ENCODE results near the gene FOSL2.
A peak's percentile ranks its signal among the peaks of the same experiment; 100 is the strongest.
"Not testable (repeated sequence)": the region's sequence is repeated elsewhere in the genome, so short reads cannot be mapped to it uniquely, and the experiment has no call there.

FOSL2 gene

DNA sequence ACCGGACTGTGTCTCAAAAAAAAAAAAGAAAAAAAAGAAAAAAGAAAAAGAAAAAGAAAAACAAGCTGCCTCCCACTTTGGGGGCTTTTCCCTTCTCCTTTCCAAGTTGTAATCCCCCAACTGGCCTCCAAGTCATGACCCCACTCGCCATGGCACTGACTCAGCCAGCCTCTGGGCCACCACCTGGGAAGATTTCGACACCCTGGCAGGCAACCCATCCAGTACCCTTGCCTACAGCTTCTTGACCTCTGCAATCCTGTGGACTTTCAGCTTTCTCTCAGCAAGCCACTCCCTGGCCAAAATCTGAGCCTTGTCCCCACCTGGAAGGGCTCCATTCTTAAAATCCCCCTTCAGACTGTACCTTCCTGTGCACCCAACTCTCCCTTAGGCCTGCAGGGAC lies 22.3 kb upstream of the FOSL2 start:
- FAIRE-seq, result no peak
- no peak for DNase-seq (ENCODE audit: insufficient read length, low spot score)

DNA sequence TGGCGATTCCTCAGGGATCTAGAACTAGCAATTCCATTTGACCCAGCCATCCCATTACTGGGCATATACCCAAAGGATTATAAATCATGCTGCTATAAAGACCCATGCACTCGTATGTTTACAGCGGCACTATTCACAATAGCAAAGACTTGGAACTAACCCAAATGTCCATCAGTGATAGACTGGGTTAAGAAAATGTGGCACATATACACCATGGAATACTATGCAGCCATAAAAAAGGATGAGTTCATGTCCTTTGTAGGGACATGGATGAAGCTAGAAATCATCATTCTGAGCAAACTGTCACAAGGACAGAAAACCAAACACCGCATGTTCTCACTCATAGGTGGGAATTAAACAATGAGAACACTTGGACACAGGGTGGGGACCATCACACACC lies 20.9 kb upstream of the FOSL2 start:
- not testable (repeated sequence) for FAIRE-seq; DNase-seq (ENCODE audit: insufficient read length, low spot score)

DNA sequence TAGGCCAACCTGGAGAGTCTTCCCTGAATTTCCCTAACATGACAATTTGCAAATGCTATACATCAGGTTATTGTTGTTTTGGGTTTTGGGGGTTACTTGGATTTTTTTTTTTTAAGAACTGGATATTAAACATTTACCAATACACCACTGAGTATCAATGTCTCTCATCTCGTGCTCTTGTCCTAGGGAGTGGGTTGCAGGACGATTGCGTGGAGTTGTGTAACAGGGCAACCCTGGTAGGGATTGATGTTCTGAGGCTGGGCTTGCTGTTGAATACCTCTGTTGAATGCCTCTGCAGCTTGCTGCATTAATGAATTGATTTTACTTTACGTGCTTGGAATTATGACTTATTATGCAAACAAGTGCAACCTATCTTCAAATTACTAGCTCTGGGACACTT lies 18.8 kb upstream of the FOSL2 start:
- no peak for FAIRE-seq
- DNase-seq (ENCODE audit: insufficient read length, low spot score), result no peak

DNA sequence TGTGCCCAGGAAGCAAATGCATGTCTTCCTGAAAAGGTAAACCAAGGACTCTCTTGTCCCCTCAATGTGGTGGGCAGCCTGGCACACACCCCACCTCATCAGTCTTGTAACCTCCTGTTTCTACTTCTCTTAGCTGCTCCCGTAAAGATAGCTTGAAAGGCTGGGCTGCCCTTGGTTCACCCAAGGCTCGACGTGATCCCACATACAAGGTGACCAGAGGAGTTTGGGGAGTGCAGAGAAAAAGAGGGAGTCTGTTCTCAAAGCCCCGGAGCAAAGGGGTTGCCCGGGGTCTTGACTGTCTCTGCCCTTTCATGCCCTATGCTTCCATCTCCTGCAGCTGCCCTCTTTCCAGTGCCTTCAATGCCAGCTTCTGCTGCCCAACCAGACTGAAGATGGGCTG lies 18.3 kb upstream of the FOSL2 start:
- no peak for DNase-seq (ENCODE audit: insufficient read length, low spot score)
- FAIRE-seq, result no peak

DNA sequence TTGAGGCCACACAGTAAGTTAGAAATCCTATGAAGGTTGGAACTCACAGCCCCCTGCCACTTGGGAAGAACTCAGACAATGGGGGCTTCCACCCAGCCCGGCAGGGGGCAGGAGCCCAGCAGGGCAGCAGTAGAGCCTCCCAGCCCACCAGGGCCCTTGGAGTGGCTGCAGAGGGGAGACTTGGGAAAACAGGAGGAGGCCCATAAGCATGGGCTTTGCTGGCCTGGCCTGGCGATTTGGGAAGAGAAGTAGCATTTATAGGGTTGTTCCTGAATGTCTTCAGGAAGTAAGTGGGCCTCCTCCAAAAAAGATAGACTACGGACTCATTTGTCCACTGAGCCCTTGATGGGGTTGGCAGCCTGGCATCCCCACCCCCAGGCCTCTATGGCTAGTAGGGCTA lies 17.4 kb upstream of the FOSL2 start:
- DNase-seq (ENCODE audit: insufficient read length, low spot score), result no peak
- FAIRE-seq, result no peak

GRCh38 chr2:28375742-28376631 lies 16.7 kb upstream of the FOSL2 start:
- FAIRE-seq (no peak), DNase-seq (ENCODE audit: insufficient read length, low spot score) (no peak)

DNA sequence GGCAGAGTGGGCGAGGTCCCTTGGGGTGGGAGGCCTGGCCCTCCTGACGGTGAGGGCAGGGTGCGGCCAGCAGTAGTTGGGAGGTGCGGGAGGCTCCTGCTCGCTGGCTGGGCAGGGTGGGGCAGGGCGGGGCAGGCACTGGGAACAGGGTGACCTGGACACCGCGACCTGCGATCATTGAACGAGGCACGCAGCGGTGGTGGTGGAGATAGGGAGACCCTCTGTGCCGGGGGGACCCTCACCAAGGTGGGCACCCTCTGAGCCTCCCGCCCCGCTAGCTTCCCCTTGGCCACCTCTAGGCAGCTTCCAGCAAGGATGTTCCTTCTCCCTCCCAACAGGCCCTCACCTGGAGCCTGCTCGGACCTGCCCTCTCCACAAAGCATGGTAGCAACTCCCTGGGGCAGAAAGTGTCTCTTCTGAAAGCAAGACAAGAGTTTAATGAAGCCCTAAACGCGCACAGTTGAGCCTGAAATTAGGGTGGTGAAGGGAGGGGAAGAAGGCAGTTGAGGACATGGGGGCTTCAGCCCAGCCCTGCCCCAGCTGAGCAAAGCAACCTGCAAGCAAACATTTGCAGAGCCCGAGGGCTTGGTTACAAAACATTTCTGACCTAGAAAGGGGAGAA lies 15.4 kb upstream of the FOSL2 start:
- DNase-seq (ENCODE audit: insufficient read length, low spot score) (no peak), FAIRE-seq (no peak)

DNA sequence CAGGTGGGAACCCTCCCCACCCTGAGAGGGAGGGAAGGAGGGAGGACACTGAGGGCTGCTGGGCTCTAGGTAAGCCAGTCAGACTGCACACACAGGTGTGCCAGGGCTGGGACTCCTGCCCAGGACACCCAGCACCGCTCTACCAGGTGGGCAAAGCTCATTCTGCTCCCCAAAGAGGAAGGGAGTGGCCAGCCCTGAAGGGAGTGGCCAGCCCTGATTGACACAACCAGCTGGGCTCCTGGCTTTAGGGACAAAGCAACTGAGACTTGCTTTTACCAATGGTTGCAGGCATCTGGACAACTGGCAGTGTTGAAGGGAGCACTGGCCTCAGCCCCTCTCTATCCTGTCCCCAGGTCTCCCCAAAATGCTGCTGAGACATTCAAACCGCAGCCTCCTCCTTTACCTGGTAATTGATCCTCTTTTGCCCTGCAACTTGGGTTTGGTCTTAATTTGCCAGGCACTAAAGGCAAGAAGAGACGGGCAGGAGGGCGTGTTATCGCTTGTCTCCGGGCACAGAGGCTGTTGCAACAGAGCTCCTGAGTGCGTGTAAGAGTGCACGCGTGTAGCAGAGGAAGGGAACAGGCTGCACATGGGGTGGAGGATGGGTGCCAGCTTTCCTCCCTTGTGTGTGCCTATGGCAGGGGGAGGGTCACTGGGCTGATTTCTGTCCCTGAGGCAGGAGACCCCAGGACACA lies 14.5 kb upstream of the FOSL2 start:
- no peak for FAIRE-seq

DNA sequence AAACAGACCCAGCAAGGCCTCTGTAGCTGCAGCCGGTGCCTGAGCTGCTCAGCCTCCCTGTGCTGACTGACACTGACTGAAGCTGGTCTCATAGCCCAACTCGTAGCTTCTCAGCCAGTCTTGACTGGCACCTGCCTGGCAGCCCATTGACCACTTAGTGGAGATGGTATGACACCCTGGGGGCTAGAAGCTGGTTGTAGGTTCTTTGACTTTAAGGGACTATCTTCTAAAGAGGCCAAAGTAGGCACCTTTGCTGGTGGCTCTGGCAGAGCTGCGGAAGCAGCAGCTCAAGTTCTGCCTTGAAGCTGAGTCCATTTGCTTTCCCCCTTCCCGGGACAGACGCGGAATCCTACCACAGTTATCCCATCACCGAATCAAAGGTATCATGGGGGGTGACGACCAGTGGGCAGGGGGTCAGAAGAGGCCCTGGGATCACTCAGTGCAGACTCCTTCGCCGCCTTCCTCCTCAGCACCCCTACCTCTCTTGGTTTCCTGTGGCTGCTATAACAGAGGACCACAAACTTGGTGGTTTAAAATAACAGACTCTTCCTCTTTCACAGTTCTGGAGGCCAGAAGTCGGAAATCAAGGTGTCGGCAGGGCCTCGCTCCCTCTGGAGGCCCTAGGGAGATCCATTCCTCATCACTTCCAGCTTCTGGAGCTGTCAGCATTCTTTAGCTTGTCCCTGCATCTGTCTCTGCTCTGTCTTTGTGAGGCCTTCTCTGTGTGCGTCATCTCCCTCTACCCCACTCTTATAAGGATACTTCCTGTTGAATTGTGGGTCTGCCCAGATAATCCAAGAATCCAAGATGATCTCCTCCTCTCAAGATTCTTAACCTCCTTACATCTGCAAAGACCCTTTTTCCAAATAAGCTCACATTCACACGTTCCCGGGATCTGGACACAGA lies 13.7 kb upstream of the FOSL2 start:
- FAIRE-seq, result no peak

More for the DNA sequence above, 14.5 kb upstream of the FOSL2 start:
- DNase-seq (ENCODE audit: insufficient read length, low spot score), result no peak

GRCh38 chr2:28380219-28380618 lies 12.4 kb upstream of the FOSL2 start:
- FAIRE-seq (no peak), DNase-seq (ENCODE audit: insufficient read length, low spot score) (no peak)

More for the DNA sequence above, 13.7 kb upstream of the FOSL2 start:
- no peak for DNase-seq (ENCODE audit: insufficient read length, low spot score)

DNA sequence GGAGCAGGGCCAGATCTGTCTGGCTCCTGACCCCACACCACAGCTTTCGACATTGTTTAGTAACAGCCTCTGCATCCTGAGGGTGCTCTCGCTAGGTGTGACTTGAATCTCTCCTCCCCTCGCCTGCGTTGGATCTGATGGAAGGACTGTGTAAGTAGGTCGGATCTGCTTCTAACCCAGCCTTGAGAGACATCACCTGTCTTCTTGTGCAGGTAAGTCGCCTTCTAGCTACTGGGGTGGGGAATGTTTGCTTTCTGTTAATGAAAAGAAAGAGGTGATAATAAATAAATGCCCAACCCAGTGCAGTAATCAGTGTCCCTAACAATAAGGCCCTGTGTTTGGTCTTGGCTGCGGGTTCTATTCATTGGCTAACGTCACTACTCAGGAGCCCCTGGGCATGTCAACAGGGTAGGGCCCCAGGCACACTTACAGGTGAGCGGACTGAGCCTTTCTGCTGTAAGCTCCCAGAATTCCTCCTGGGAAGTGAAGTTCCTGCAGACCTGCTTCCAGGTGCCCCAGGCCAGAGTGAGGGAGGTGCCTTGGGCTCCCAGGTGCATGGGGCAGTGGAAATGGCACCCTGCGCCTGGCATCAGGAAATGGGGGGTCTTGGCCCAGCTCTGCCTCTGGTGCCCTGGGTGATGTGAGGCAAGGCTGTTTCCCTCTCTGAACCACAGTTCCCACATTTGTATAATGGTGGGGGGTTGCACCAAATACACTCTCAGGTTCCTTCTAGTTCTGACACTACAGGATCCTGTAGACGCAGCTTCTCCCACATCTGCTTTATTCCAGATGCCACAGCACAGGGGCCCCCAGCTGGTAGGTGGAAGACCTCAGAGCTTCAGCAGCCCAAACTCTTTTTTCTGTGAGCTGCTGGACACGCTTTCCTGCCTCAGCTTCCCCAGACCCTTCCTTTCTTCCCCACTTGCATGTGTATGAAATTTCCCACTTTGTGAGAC lies 11.2 kb upstream of the FOSL2 start:
- DNase-seq (ENCODE audit: insufficient read length, low spot score) (no peak), FAIRE-seq (no peak)

DNA sequence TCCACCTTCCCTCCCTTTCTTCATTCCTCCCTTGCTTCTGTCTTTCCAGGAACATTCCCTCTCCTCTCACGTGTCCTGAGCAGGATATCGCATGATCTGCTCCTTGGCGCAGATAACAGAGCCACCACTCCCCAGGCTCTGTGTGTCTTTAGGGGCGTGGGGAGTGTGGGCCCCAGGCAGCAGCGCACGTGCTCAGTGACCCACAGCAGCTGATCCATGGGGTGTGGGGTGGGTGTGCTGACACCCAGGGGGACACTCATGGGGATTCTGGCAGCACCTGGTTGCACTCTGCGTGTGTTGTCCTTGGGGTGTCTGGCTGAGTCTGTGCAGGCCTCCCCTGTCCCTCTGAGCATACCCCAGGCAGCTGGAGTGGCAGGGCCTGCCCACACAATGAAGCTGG lies 9.9 kb upstream of the FOSL2 start:
- FAIRE-seq, result no peak
- no peak for DNase-seq (ENCODE audit: insufficient read length, low spot score)

- DNase-seq (ENCODE audit: insufficient read length, low spot score) (no peak), FAIRE-seq (no peak)
Observed at GRCh38 chr2:28387082-28387960, 5.3 kb upstream of the FOSL2 start.

GRCh38 chr2:28389399-28390240 lies 3.0 kb upstream of the FOSL2 start:
- no peak for DNase-seq (ENCODE audit: insufficient read length, low spot score)
- no peak for FAIRE-seq

DNA sequence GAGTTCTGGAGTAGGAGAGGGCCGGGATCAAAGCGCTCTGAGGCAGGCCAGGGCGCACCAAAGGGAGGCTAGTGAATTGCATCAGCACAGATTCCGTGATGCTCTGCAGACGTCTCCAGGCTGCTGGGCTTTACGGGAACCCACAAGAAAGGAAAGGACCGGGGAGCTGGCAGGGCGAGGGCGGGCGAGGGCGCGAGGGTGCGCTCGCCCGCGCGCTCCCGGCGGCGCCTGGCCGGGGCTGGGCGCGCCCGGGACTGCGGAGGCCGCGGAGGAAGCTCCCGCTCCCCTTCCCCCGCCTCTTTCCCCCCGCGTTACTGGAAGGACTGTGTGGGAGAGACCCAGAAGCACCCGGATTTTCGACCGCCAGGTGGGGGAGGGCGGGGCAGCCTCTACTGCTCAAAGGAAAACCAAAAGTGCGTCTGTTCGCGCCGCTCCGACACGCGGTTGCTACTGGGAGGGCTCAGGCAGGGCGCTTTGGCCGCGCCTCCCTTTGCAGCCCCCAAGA lies 2.4 kb upstream of the FOSL2 start:
- peak; percentile 44 for FAIRE-seq
- peak; percentile 79 for DNase-seq (ENCODE audit: insufficient read length, low spot score)

GRCh38 chr2:28390746-28391563 lies 1.7 kb upstream of the FOSL2 start:
- DNase-seq (ENCODE audit: insufficient read length, low spot score) (no peak), FAIRE-seq (no peak)

All from GM19239 (cell line).